HepG2 (cell line): ENCODE data around the gene LRP1B. TPM values are rescaled to one million over a fixed set of nuclear protein-coding genes. Genes with fewer than 3 reads are reported as not detected.

Source experiments
- ATAC-seq: fragments of 200-7000 bp; cut with Tn5 transposase; 3 replicates; pipeline ENCODE4 v1.9.1; 2020; ENCODE audit warnings: mild to moderate bottlenecking, moderate library complexity
- BruUV-seq: library from RNA; stranded (reverse); fragments of 400-500 nt; replicated peaks from 2 replicates; lab custom pipeline; 2021; lab: Mats Ljungman, UMichigan
- CTCF ChIA-PET: fragments of 300-600 bp; formaldehyde crosslinking; extraction: SDS; loops from one replicate; lab custom pipeline; 2021; ENCODE audit warnings: low total read pairs, inconsistent platforms, low intra/inter-chr PET ratio; lab: Yijun Ruan, JAX
- POLR2A ChIA-PET: fragments of 350-600 bp; sonication (Branson Sonifier 250); formaldehyde crosslinking; loops from one replicate; lab custom pipeline; 2020; ENCODE audit warnings: antibody characterized with exemption, inconsistent platforms; lab: Yijun Ruan, JAX
- DNase-seq: peaks from one replicate; pipeline ENCODE4 v3.0.0-alpha.2; 2015; ENCODE audit warnings: low spot score
- FAIRE-seq: peaks from 3 replicates; lab custom pipeline; 2011; peaks lifted over from hg19 to GRCh38; lab: Jason Lieb, UNC
- H2AFZ ChIP-seq: one replicate; pipeline ENCODE4 v1.6.1; 2011; ENCODE audit warnings: low read length, inconsistent platforms
- H3K27ac ChIP-seq: fragments of 300-600 bp; 3 replicates; pipeline ENCODE4 v1.8.0; 2011; ENCODE audit warnings: mixed run types, mild to moderate bottlenecking, mixed read lengths, low read length, inconsistent platforms; ENCODE audit not compliant: insufficient read depth; ENCODE audit errors: extremely low read length
- H3K27me3 ChIP-seq, 2 experiments: fragments of 200-600 bp in 1 of 2; 2 replicates in 1 of 2; 3 replicates in 1 of 2; pipeline versions ENCODE4 v1.6.0 to v1.8.0; 2011; ENCODE audit warnings: low read length in 2 of 2, mild to moderate bottlenecking in 2 of 2, moderate library complexity in 2 of 2, inconsistent platforms in 1 of 2; ENCODE audit not compliant: insufficient read depth in 2 of 2, control insufficient read depth in 1 of 2
- H3K36me3 ChIP-seq, 2 experiments: fragments of 200-600 bp in 1 of 2; replicated peaks in 1 of 2; 2 replicates in 1 of 2; 3 replicates in 1 of 2; pipeline versions ENCODE4 v1.5.1 to v1.8.0; 2011; ENCODE audit warnings: low read length in 2 of 2, inconsistent platforms in 1 of 2; ENCODE audit not compliant: insufficient read depth in 2 of 2, control insufficient read depth in 1 of 2
- H3K4me1 ChIP-seq: 2 replicates; pipeline ENCODE4 v1.5.1; 2012; ENCODE audit warnings: low read length, inconsistent platforms; ENCODE audit not compliant: insufficient read depth
- H3K4me2 ChIP-seq: 2 replicates; pipeline ENCODE4 v1.6.0; 2011; ENCODE audit warnings: low read depth, low read length, inconsistent platforms
- H3K4me3 ChIP-seq, 3 experiments: fragments of 200-600 bp in 1 of 3; sonication (generic), shearing (Covaris generic) in 1 of 3; replicated peaks in 1 of 3; 2 replicates each; pipeline ENCODE4 v1.5.1; 2011 to 2016; ENCODE audit warnings: low read length in 3 of 3, inconsistent platforms in 2 of 3, low read depth in 2 of 3, mild to moderate bottlenecking in 2 of 3, control low read depth in 1 of 3, mixed read lengths in 1 of 3; ENCODE audit not compliant: insufficient read depth in 1 of 3
- H3K79me2 ChIP-seq: one replicate; pipeline ENCODE4 v1.6.1; 2011; ENCODE audit warnings: low read length, inconsistent platforms; ENCODE audit not compliant: insufficient read depth
- H3K9ac ChIP-seq: 2 replicates; pipeline ENCODE4 v1.6.0; 2011; ENCODE audit warnings: mild to moderate bottlenecking, low read depth, low read length, inconsistent platforms; ENCODE audit not compliant: insufficient read depth
- H3K9me3 ChIP-seq: 2 replicates; pipeline ENCODE4 v1.5.1; 2012; ENCODE audit warnings: mild to moderate bottlenecking, low read length
- H4K20me1 ChIP-seq: 2 replicates; pipeline ENCODE4 v1.6.0; 2011; ENCODE audit warnings: inconsistent platforms, mild to moderate bottlenecking, low read length, moderate library complexity; ENCODE audit not compliant: insufficient read depth
- PAX8 ChIP-seq: sonication (generic); formaldehyde crosslinking; IDR thresholded peaks from 2 replicates; pipeline ENCODE4 v1.8.0; 2022; ENCODE audit warnings: mild to moderate bottlenecking, missing genetic modification reagents, borderline replicate concordance
- PITX1 ChIP-seq: sonication (generic); formaldehyde crosslinking; IDR thresholded peaks from 2 replicates; pipeline ENCODE4 v1.5.1; 2020; ENCODE audit warnings: mild to moderate bottlenecking, missing genetic modification reagents
- RFX1 ChIP-seq: fragments of 450-650 bp; IDR thresholded peaks from 2 replicates; pipeline ENCODE4 v1.6.1; 2017
- RFX5 ChIP-seq: IDR thresholded peaks from 2 replicates; pipeline ENCODE4 v1.6.1; 2011; ENCODE audit warnings: low read depth, low read length, improper control_type of control experiment
- SRSF9 ChIP-seq: fragments of 200-400 bp; formaldehyde crosslinking; IDR thresholded peaks from 2 replicates; pipeline ENCODE4 v1.6.1; 2018; ENCODE audit warnings: borderline replicate concordance, mild to moderate bottlenecking, low read depth, low read length; ENCODE audit not compliant: insufficient read depth, poor library complexity, severe bottlenecking
- XBP1 ChIP-seq: sonication (generic); formaldehyde crosslinking; IDR thresholded peaks from 2 replicates; pipeline ENCODE4 v1.5.0; 2020; ENCODE audit warnings: missing genetic modification reagents
- ZFP36 ChIP-seq: fragments of 150-350 bp; IDR thresholded peaks from 2 replicates; pipeline ENCODE4 v1.6.1; 2018; ENCODE audit warnings: borderline replicate concordance, low read length, low read depth; ENCODE audit not compliant: partially characterized antibody
- ZKSCAN1 ChIP-seq: fragments of 150-350 bp; IDR thresholded peaks from 2 replicates; pipeline ENCODE4 v1.6.1; 2014; ENCODE audit warnings: low read length
- ZMYM4 ChIP-seq: sonication (generic); formaldehyde crosslinking; IDR thresholded peaks from 2 replicates; pipeline ENCODE4 v1.8.1; 2023; ENCODE audit warnings: mild to moderate bottlenecking, missing genetic modification reagents
- ZNF331 ChIP-seq: sonication (generic); formaldehyde crosslinking; IDR thresholded peaks from 2 replicates; pipeline ENCODE4 v1.4.0; 2020; ENCODE audit warnings: missing genetic modification reagents
- WGBS: methylation state at CpG from one replicate; pipeline ENCODE4 v1.1.6; 2017; ENCODE audit warnings: low lambda C conversion rate; 5-methylcytosine and 5-hydroxymethylcytosine counted together
- in situ Hi-C: cut with HindIII; loops from 2 replicates; pipeline ENCODE4 v1.10.0; 2017; ENCODE audit warnings: low pct_unique_long_range_greater_than_20kb; ENCODE audit not compliant: extremely low pct_ligation_motif_present
- intact Hi-C: fragments of 100-400 bp; cut with micrococcal nuclease; formaldehyde crosslinking; loops from one replicate; pipeline ENCODE4 v1.10.0; 2022; ENCODE audit not compliant: unreplicated experiment
- polyA plus RNA-seq, 8 experiments: library from polyadenylated mRNA; depleted of rRNA in 3 of 8; stranded (reverse) in 7 of 8; unstranded in 1 of 8; fragments of >200 nt; fragmentation: Illumina TruSeq in 4 of 8; extraction: Trizol in 4 of 8; gene quantifications; 2 replicates each; pipeline versions ENCODE4 v1.2.1 to v1.2.3, GENCODE V29; 2011 to 2016; ENCODE audit warnings: low read depth in 4 of 8, missing spikeins in 1 of 8, mixed read lengths in 1 of 8; ENCODE audit not compliant: insufficient read depth in 1 of 8
- total RNA-seq, 5 experiments: library from RNA; depleted of rRNA; stranded (reverse); fragments of >200 nt; fragmentation: Illumina TruSeq; extraction: Trizol; gene quantifications; 2 replicates each; pipeline ENCODE4 v1.2.3, GENCODE V29; 2016; ENCODE audit warnings: low read depth in 1 of 5
- TF ChIP-seq, protein P1 (sequence below): sonication (generic); formaldehyde crosslinking; IDR thresholded peaks from 2 replicates; pipeline ENCODE4 v1.8.1; 2023; ENCODE audit warnings: missing genetic modification reagents, inconsistent platforms, borderline replicate concordance

Gene LRP1B
- total and polyA plus RNA-seq, 2 of the 13 experiments (the other 11 are each of a cell fraction or from before 2014, with no cell fraction given), result 0.04 TPM; not detected in 1

DNA sequence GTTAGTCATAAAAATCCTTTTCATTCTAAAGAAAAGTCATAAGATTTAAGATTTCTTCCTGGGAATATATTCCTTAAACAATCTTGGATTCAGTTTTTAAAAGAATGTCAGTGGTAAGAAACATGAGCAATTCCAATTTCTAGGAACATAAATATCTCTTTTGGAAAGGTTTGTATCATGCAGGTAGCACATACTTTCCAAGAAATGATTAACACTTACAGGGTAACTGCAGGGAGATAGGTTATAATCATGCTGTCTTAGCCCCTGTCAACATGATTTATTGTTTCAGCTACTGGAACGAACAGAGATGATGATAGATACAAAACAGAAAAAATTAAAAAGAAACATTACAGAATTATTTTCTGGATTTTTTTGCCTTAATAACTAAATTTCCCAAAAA is 1537.7 kb downstream of the LRP1B start:
- in situ Hi-C loops (no loop called here), intact Hi-C loops (no loop called here)
- H3K27me3 ChIP-seq, result no peaks in the 10 kb centered on the region
- H3K9ac ChIP-seq, result no peak overlapping the region
- no peak overlapping the region for H2AFZ ChIP-seq
- no peak overlapping the region for H3K4me2 ChIP-seq
- no peaks in the 10 kb centered on the region for H3K4me1 ChIP-seq
- ATAC-seq, result no peak
- no TSS peak for BruUV-seq
- no peak overlapping the region for H3K4me3 ChIP-seq
- ChIA-PET POLR2A (no interaction called here), CTCF (no interaction called here)
- H3K9me3 ChIP-seq, result no peaks in the 10 kb centered on the region
- DNase-seq, result no peak
- no peaks in the 10 kb centered on the region for H3K79me2 ChIP-seq
- 2% methylated on average over 1 of the region's 1 CpG for WGBS
- TF ChIP-seq RFX1 (no peak), PITX1 (CRISPR knock-in tag) (no peak), RFX5 (no peak), ZNF331 (CRISPR knock-in tag) (no peak), PAX8 (no peak), XBP1 (CRISPR knock-in tag) (no peak), ZKSCAN1 (no peak), ZMYM4 (no peak)
- TF ChIP-seq, protein P1, sequence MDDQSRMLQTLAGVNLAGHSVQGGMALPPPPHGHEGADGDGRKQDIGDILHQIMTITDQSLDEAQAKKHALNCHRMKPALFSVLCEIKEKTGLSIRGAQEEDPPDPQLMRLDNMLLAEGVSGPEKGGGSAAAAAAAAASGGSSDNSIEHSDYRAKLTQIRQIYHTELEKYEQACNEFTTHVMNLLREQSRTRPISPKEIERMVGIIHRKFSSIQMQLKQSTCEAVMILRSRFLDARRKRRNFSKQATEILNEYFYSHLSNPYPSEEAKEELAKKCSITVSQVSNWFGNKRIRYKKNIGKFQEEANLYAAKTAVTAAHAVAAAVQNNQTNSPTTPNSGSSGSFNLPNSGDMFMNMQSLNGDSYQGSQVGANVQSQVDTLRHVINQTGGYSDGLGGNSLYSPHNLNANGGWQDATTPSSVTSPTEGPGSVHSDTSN (CRISPR knock-in tag), result no peak
- no peaks in the 10 kb centered on the region for H4K20me1 ChIP-seq
- no peaks in the 10 kb centered on the region for H3K36me3 ChIP-seq
- FAIRE-seq, result no peak
- no peak overlapping the region for H3K27ac ChIP-seq

DNA sequence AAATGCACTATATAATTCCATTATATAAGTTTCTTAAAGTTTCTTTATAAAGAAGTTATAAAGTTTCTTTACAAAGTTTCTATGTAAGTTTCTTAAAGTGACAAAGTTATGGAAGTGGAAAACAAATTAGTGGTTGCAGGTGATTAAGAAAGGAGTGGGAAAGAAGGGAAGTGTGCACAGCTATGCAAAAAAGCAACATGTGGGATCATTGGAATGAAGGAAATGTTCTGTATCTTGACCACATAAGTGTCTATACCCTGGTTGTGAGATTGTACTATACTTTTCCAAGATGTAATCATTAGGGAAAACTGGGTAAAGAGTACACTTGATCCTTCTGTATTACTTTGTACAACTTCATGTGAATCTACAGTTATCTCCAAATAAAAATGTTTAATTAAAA is 1541.1 kb downstream of the LRP1B start:
- CTCF ChIA-PET, result no interaction called here
- Histone ChIP-seq H3K4me2 (no peak overlapping the region), H3K27me3 (no peaks in the 10 kb centered on the region), H3K4me3 (no peak overlapping the region), H3K4me1 (no peaks in the 10 kb centered on the region), H3K9me3 (no peaks in the 10 kb centered on the region), H3K36me3 (no peaks in the 10 kb centered on the region), H3K79me2 (no peaks in the 10 kb centered on the region), H2AFZ (no peak overlapping the region), H3K9ac (no peak overlapping the region), H3K27ac (no peak overlapping the region), H4K20me1 (no peaks in the 10 kb centered on the region)
- in situ Hi-C loops, result no loop called here
- BruUV-seq, result no TSS peak
- POLR2A ChIA-PET, result no interaction called here
- intact Hi-C loops, result no loop called here
- FAIRE-seq, result no peak
- no peak for ATAC-seq
- no peak for DNase-seq
- TF ChIP-seq SRSF9 (no peak), ZFP36 (no peak)
